Stimulated activated naive CD4-positive, alpha-beta T cell treated with Interleukin-2 at 50 U/mL for 16 hours (primary cell): ENCODE data around the gene STK40.

Experiments used
- DNase-seq: peaks from one replicate; lab custom pipeline; 2025; lab: John Stamatoyannopoulos, UW

Gene STK40

GRCh38 chr1:36309397-36309796 lies 76.3 kb downstream of the STK40 start:
- DNase-seq, result no peak

GRCh38 chr1:36307601-36308330 lies 78.0 kb downstream of the STK40 start:
- DNase-seq, result no peak

GRCh38 chr1:36306902-36307456 lies 78.7 kb downstream of the STK40 start:
- DNase-seq, result peak; percentile 87

GRCh38 chr1:36306210-36306901 lies 79.4 kb downstream of the STK40 start, which contains the start of gene SH3D21:
TSS of gene SH3D21 (plus strand) at chr1:36306368. CDS start at chr1:36306421, 53 bp downstream.
- DNase-seq, result peak; percentile 54

GRCh38 chr1:36305915-36306209 lies 79.9 kb downstream of the STK40 start:
- DNase-seq, result no peak

GRCh38 chr1:36304970-36305914 lies 80.5 kb downstream of the STK40 start:
- peak; percentile 51 for DNase-seq

GRCh38 chr1:36304521-36304920 lies 81.2 kb downstream of the STK40 start:
- no peak for DNase-seq

- no peak for DNase-seq
Observed at GRCh38 chr1:36303650-36304360, 81.9 kb downstream of the STK40 start.

GRCh38 chr1:36303244-36303643 lies 82.5 kb downstream of the STK40 start:
- DNase-seq, result no peak

- no peak for DNase-seq
Observed at GRCh38 chr1:36301220-36301619, 84.5 kb downstream of the STK40 start.

- peak; percentile 11 for DNase-seq
Observed at GRCh38 chr1:36300526-36300925, 85.2 kb downstream of the STK40 start.

- no peak for DNase-seq
Observed at GRCh38 chr1:36298640-36299039, 87.1 kb downstream of the STK40 start.

- no peak for DNase-seq
Observed at GRCh38 chr1:36297062-36297461, 88.7 kb downstream of the STK40 start.

GRCh38 chr1:36295390-36295789 lies 90.3 kb downstream of the STK40 start:
- no peak for DNase-seq
